ENCODE measurements around the gene ARPC1A.
A peak's percentile ranks its signal among the peaks of the same experiment; 100 is the strongest.
"Not testable (repeated sequence)": the region's sequence is repeated elsewhere in the genome, so short reads cannot be mapped to it uniquely, and the experiment has no call there.

The ARPC1A gene

DNA sequence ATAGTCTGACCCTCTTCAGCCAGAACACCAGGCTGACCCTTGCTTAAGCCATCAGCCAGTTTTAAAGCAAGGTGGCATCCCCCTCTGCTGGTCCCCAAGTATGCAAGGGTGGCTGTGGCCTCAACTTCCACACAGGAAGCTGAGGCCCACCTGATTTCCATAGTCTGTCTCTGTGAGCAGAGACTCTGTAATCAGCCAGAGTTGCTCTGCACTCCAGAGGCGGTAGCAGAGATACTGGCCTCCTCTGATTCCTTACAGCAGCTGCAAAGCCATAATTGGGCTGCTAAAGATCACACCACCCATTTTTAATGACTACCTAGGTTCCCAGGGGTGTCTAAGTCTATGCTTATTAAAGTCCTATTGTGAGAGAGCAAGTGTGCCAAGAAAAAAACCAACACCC lies 80.9 kb downstream of the ARPC1A start:
- no peak for DNase-seq (ENCODE audit: extremely low read depth in 1 of 2, low read depth in 1 of 2)

DNA sequence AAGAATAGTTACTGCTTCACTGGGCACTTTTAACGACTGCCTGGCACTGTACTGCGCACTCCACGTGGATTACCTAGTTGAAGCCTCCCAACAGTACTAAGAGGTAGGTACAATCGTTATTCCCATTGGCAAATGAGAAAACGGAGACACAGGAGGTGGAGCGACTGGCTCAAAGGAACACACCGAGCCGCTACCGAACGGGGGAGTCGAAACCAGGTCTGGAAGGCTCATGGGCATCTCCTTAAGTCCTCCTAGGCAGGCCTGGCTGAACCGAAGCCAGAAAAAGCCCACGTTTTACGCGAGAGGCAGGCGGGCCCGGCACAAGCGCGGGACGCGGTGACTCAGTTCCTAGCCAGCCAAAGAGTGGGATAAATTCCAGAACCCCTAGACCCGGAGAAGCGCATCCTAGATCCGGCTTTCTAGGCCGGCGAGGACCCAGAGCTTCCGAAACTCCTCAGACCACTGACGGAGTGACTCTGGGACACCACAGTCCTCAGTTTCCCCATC lies 82.2 kb downstream of the ARPC1A start:
- no peak for DNase-seq (ENCODE audit: extremely low read depth in 1 of 2, low read depth in 1 of 2)

DNA sequence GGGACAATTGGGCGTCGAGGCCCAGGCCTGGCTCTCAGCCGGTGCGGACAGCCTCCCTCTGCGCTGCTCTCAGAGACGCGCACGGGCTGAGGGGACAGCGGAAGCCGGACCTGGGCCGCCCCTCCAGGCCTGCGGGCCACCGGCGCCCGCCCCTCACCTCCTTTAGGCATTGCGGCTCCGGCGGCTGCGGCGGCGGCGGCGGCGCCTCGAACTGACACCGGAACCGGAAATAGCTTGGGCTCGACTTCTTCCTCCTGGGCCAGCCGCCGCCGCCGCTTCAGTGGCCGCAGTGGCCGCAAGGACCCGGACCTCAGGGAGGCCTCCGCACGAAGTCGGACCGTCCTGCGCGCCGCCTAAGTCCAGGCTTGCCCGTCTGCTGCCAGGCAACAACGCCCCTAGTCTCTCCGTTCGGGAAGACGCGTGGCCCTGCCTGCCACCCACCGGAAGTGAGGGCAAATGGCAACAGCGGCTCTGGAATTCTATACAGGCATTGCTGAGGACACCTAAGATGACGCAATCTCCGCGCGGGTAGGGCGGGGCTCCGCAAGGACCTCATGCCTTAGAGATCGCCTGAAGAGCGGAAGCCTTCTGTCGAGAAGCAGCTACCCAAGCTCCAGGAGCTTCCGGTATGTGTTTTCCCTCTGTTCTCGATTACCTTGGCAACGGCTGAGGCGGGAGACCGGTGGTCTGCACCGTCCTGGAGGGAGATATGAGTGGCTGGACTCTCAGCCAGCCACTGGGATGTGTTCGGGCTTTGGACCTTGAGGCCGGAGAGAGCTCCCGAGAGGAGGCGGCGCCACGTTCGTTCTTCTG lies 82.9 kb downstream of the ARPC1A start, which contains the start of the genes BUD31 and PDAP1:
TSS of gene BUD31 (plus strand) at position 591 of the 813 bp plus-strand sequence. CDS start 2,124 bp downstream, outside the sequence.
TSS of gene PDAP1 (minus strand) at position 219 of the 813 bp plus-strand sequence. CDS start at position 170, 49 bp downstream.
- peak; percentile 79 to 80 for DNase-seq (ENCODE audit: extremely low read depth in 1 of 2, low read depth in 1 of 2)

DNA sequence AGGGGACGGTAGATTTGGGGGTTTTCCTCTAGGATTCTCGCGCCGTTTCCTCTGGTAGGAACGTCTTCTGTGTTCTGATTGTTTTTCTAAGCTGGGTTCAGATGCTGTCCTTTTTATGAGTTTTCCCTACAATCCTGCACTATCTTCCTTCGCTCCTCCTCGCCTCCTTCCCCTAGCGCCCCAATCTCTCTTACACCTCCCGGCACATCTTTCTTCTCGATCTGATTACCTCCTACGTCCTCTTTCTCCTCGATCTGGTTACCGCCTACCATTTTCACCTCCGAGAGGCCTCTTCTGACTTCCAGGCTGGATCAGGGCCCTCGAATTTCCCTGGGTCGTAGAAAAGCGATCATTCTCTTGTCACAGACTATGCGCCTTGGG lies 83.5 kb downstream of the ARPC1A start:
- no peak for DNase-seq (ENCODE audit: extremely low read depth in 1 of 2, low read depth in 1 of 2)

DNA sequence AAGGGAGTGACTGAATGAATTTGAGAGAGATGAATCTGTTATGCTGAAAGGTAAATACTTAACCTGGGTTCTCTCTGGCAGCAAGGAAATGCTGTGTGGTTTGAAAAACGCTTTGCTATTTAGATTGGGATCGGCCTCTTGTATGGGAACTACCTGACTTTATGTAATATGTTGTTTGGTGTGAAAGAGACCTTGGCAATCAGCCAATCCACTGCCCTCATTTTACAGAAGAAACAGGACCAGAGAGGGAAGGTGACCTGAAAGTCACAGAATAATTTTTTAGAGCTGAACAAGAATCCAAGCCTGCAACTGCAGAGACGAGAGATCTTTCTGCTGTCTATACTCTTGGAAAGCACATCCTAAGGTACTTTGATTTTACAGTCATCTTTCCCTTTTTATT lies 84.1 kb downstream of the ARPC1A start:
- DNase-seq (ENCODE audit: extremely low read depth in 1 of 2, low read depth in 1 of 2) = no peak

DNA sequence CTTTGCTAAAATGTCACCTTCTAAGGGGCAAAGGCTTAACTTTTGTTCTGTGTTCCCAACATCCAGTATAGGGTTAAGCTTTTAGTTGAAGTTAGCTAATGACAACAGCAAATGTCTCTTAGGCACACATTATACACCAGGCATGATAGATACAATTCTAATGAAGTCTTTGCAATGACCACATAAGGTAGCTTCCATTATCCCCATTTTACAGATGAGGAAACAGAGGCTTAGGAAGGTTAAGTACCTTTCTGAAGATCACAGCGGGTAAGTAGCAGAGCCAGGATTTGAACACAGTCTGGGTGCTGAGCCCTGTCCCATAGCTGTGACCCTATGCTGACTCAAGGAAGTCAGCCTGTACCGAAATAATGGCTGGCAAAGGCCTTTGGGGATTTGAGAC lies 84.9 kb downstream of the ARPC1A start:
- DNase-seq (ENCODE audit: extremely low read depth in 1 of 2, low read depth in 1 of 2) = no peak

DNA sequence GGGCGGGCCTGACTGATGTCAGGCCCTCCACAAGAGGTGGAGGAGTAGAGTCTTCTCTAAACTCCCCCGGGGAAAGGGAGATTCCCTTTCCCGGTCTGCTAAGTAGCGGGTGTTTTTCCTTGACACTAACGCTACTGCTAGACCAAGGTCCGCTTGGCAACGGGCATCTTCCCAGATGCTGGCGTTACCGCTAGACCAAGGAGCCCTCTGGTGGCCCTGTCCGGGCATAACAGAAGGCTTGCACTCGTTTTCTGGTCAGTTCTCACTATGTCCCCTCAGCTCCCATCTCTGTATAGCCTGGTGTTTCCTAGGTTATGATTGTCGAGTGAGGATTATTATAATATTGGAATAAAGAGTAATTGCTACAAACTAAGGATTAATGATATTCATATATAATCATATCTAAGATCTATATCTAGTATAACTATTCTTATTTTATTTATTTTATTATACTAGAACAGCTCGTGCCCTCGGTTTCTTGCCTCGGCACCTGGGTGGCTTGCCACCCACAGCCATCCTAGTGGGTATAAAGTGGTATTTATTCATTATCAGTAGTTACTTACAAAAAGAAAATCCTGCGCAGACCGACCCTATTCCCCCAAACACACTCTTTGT lies 89.9 kb downstream of the ARPC1A start:
- DNase-seq (ENCODE audit: extremely low read depth in 1 of 2, low read depth in 1 of 2) = not testable (repeated sequence)
